Ectodermal cell (in vitro differentiated cells): ENCODE data around the gene COX7A2.

Source experiments
- H3K27ac ChIP-seq: 2 replicates; pipeline ENCODE4 v1.7.0; 2013; ENCODE audit warnings: mild to moderate bottlenecking, low read depth, low read length; ENCODE audit not compliant: insufficient read depth, poor library complexity, severe bottlenecking
- H3K27me3 ChIP-seq: 2 replicates; pipeline ENCODE4 v1.7.0; 2013; ENCODE audit warnings: mild to moderate bottlenecking, low read length; ENCODE audit not compliant: insufficient read depth, control insufficient read depth, poor library complexity, severe bottlenecking
- H3K36me3 ChIP-seq: one replicate; pipeline ENCODE4 v1.7.0; 2013; ENCODE audit warnings: low read length; ENCODE audit not compliant: control insufficient read depth, insufficient read depth
- H3K4me1 ChIP-seq: one replicate; pipeline ENCODE4 v1.7.0; 2013; ENCODE audit warnings: low read length; ENCODE audit not compliant: control insufficient read depth, insufficient read depth
- H3K4me3 ChIP-seq: 2 replicates; pipeline ENCODE4 v1.7.0; 2013; ENCODE audit warnings: low read depth, low read length, control low read depth; ENCODE audit not compliant: insufficient read depth
- H3K9me3 ChIP-seq: 2 replicates; pipeline ENCODE4 v1.7.0; 2013; ENCODE audit warnings: mild to moderate bottlenecking, low read length, moderate library complexity; ENCODE audit not compliant: control insufficient read depth
- WGBS, 2 experiments: methylation state at CpG; one replicate each; pipeline ENCODE4 v1.1.7; 2013; ENCODE audit warnings: missing lambda C conversion rate in 2 of 2; 5-methylcytosine and 5-hydroxymethylcytosine counted together

COX7A2 gene

DNA sequence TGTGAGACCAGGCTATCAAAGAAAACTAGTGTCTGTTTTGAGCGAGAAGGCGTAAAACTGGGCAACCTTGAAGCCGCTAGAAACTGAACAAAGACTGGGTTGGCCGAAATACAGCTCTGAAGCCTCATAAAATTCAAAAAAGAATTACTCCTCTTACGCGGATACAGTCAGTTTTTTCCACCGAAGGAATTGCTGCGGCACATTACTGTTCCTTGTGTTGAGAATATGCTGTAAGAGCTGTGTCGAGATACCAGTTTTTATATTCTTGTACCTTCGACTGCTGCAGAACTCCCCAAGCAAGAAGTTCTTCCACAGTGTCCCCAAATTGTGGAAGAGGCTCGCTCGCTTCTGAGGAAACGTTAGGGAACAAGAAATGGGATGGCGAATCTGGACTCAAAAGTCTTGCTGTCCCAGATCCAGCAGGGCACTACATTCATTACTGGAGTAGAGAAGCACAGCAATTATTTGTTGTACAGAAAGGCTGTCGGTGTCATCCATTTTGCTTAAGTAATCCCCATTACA is 523 bp upstream of the COX7A2 start:
- peaks cover 5% of the 10 kb centered on the region for H3K27me3 ChIP-seq
- 60 to 65% methylated on average over 15 of the region's 15 CpGs for WGBS, 2 experiments
- no peak overlapping the region for H3K27ac ChIP-seq
- H3K9me3 ChIP-seq, result no peaks in the 10 kb centered on the region
- no peaks in the 10 kb centered on the region for H3K4me1 ChIP-seq
- H3K36me3 ChIP-seq, result peaks cover 10% of the 10 kb centered on the region
- peak overlapping the region; percentile 99 for H3K4me3 ChIP-seq

DNA sequence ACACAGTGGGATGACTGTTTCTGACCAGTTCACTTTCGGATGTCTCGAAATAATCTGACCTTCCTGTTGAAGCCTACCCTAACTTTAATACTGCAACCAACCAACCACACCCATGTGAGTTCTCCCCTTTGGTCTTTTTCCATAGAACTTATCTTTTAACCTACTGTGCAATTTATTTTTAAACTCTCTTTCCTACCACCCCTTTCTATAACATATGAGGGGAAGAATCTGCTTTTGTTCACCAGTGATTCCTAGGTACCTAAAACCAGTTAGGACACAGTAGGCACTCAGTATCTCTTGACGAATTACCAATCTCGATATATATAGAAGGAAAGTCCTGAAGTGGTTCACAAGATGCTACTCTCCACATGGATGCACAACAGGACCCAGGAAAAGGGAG is 7.0 kb downstream of the COX7A2 start:
- 91 to 95% methylated on average over 4 of the region's 4 CpGs for WGBS, 2 experiments
- no peaks in the 10 kb centered on the region for H3K9me3 ChIP-seq
- H3K4me3 ChIP-seq, result no peak overlapping the region
- H3K4me1 ChIP-seq, result no peaks in the 10 kb centered on the region
- peaks cover 15% of the 10 kb centered on the region for H3K36me3 ChIP-seq
- H3K27me3 ChIP-seq, result no peaks in the 10 kb centered on the region
- no peak overlapping the region for H3K27ac ChIP-seq

DNA sequence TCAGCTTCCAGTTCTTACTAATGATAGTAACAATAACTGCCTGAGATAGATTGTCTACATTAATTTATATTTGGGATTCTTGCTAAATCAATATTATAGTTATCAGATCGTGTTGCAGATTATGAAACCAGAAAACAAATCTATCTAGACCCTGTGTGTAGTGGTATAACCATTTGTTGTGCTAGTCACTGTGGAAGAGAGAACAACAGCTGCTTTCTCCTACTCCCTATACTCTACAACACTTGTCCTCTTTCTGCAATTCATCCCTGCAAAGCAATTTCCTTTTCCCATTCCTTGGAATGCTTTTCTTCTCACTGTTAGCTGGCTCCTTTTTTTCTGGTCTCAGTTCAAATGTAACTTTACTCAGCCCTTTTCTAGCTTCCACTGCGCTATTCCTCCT is 8.3 kb downstream of the COX7A2 start:
- no peaks in the 10 kb centered on the region for H3K9me3 ChIP-seq
- H3K27ac ChIP-seq, result no peak overlapping the region
- H3K36me3 ChIP-seq, result peaks cover 15% of the 10 kb centered on the region
- H3K4me3 ChIP-seq, result no peak overlapping the region
- H3K4me1 ChIP-seq, result no peaks in the 10 kb centered on the region
- 93 to 100% methylated on average over 1 to 2 of the region's 2 CpGs for WGBS, 2 experiments
- no peaks in the 10 kb centered on the region for H3K27me3 ChIP-seq

DNA sequence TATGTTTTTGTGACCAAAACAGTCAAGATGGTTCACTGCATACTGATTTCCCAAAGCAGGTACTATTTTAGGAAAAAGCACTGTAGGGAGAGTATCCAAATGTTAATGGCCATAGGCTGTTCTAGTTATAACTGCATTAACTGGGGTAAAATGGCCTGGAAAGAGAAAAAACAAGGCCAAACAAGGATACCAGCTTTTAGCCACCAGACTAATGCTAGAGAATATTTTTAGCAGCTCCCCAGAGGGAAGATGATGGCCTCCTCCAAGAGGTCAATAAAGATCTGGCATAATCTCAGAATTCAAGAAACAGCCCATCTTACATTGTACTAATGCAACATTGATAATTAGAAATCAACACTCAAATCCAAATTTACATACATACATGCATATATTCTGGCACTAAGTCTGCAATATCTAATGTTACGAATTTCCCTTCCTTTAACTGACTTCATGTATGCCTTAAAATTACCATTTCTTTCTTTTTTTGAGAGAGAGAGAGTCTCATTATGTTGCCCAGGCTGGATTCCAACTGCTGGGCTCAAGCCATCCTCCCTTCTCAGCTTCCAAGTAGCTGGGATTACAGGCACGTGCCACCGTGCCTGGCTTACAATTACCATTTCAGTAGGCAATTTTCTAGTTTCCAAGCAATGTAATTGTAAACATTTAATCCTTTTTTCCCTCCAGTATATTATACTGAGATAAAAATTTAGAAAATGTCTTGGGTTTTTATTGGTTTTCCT is 9.3 kb downstream of the COX7A2 start:
- no peak overlapping the region for H3K4me3 ChIP-seq
- H3K27me3 ChIP-seq, result no peaks in the 10 kb centered on the region
- H3K9me3 ChIP-seq, result no peaks in the 10 kb centered on the region
- H3K27ac ChIP-seq, result no peak overlapping the region
- H3K36me3 ChIP-seq, result peaks cover 6% of the 10 kb centered on the region
- WGBS, 2 experiments, result 62 to 70% methylated on average over 3 of the region's 3 CpGs
- H3K4me1 ChIP-seq, result no peaks in the 10 kb centered on the region

DNA sequence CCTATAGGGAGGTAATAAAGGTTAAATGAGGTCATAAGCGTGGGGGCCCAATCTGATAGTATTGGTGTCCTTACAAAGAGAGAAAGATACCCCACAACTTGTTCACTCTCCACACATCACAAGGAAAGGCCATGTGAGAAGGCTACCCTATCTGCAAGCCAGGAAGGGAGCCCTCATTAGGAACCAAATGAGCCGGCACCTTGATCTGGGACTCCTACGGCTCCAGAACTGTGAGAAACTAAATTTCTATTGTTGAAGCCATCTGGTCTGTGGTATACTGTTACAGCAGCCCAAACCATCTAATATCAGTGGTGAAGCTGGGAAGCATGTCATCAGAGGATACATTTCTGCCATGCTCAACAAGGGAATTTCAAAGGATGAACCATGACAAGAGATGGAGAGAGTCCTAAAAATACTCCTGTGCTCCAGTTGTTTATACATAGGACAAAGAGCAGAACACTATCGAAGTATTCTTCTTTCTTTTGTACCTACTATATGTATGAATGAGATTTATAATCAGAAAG is 10.4 kb downstream of the COX7A2 start:
- H3K9me3 ChIP-seq, result no peaks in the 10 kb centered on the region
- H3K27me3 ChIP-seq, result no peaks in the 10 kb centered on the region
- H3K36me3 ChIP-seq, result no peaks in the 10 kb centered on the region
- H3K4me3 ChIP-seq, result no peak overlapping the region
- 63 to 76% methylated on average over 2 to 3 of the region's 4 CpGs for WGBS, 2 experiments
- no peak overlapping the region for H3K27ac ChIP-seq
- no peaks in the 10 kb centered on the region for H3K4me1 ChIP-seq

DNA sequence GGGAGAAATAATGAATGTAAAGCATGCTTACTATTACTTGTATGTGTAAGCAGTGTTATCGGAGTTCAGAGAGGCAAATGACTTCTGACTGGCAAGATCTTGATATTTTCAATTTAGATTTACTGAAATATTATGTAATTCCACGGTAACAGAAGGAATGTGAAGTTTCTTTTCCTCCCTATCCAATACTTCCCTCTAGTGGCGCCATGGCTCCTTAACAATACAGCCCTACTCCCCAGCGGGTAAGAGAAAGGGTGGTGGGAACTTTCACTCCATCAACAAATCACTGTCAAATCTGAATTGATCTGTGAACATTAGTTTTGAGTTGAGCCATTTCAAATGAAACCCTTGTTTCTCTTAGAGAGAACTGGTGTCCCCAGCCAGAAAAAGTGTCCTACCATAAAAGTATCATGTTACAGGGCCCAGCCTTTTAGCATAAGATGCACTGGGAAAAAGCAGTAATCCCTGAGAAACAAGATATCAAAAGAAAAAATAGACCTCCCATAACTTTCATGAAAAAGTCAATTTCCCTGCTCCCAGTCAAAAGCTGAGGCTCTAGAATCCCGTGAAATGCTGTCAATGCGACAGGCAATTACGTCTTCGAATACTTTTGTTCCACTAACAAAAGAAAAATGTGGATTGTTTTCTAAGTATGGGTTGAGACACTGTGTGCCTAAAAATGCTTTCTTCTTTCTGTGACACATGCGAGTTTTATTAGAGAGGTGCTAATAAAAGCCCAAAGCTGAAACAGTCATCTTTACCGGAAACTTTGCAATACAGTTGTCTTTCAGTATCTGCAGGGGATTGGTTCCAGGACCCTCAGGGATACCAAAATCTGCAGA is 12.9 kb downstream of the COX7A2 start:
- Histone ChIP-seq H3K4me1 (no peaks in the 10 kb centered on the region), H3K36me3 (no peaks in the 10 kb centered on the region), H3K27ac (no peak overlapping the region), H3K4me3 (no peak overlapping the region), H3K9me3 (peaks cover 4% of the 10 kb centered on the region), H3K27me3 (no peaks in the 10 kb centered on the region)
- WGBS, 2 experiments, result 60 to 67% methylated on average over 8 to 9 of the region's 10 CpGs

DNA sequence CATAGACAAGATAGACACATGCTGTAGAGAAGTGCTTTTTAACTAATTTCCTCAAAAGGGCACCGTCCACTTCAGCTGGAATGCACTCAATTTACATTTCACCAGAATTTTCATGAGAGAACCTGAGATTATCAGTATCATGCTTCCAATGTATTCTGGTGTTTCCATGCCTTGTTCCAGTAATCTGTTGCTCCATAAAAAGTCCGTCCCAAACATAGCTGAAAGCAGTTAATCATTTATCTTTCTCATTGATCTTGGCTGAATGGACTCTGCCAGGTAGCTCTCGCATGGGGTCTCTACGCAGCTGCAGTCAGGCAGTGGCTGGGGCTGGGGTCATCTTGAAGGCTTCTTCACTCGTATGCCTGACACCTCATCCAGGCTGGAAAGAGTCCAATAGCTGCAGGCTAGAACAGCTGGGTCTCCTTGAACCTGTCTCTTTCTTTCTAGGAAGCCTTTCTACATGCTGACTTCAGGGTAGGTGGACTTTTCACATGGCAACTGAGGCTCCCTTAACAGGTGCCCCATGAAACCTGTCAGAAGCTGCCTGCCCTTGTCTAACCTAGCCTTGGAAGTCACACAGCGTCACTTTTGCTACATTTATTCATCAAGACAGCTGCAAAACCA is 19.2 kb downstream of the COX7A2 start:
- no peak overlapping the region for H3K27ac ChIP-seq
- 94 to 95% methylated on average over 6 of the region's 6 CpGs for WGBS, 2 experiments
- no peaks in the 10 kb centered on the region for H3K27me3 ChIP-seq
- peaks cover 4% of the 10 kb centered on the region for H3K9me3 ChIP-seq
- no peaks in the 10 kb centered on the region for H3K36me3 ChIP-seq
- no peak overlapping the region for H3K4me3 ChIP-seq
- no peaks in the 10 kb centered on the region for H3K4me1 ChIP-seq

DNA sequence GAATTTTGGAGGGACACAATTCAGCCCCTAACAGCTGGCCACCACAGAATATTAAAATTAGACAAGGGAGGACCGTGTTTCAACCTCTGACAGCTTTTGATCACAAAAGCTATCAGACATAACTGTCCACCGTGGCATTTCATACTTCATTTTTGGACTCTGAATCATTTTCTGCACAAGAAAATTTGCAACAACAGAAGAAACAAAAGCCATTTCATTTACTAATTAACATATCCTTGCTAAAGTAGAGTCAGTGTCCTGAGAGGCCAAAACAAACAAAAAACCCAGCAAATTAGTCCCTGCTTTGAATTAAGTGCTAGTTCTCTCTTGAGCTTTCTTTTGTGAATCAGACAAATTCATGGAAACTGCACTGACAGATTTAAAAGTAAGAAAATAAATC is 20.2 kb downstream of the COX7A2 start:
- Histone ChIP-seq H3K4me1 (no peaks in the 10 kb centered on the region), H3K4me3 (no peak overlapping the region), H3K36me3 (no peaks in the 10 kb centered on the region), H3K27ac (no peak overlapping the region), H3K27me3 (no peaks in the 10 kb centered on the region), H3K9me3 (peaks cover 4% of the 10 kb centered on the region)
- WGBS, 2 experiments, result 87 to 88% methylated on average over 2 of the region's 2 CpGs

DNA sequence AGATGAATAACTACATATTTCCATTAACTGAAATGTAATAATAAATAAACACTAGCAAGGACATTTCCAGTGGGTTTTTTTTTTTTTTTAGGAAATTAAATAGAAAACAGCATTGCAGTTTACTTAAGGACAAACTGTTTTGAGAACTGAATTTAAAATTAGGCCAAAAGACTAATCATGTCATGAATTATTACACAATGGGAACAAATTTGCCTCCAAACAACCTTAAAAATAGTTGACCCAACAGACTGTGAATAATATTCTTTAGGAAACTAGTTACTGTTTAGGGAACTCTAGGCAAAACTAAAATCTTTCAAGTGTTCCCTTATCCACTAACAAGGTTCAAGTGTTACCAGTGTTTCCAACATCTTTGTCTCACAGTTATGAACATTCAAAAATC is 21.3 kb downstream of the COX7A2 start:
- H3K9me3 ChIP-seq, result no peaks in the 10 kb centered on the region
- H3K27ac ChIP-seq, result no peak overlapping the region
- no peaks in the 10 kb centered on the region for H3K36me3 ChIP-seq
- H3K4me1 ChIP-seq, result no peaks in the 10 kb centered on the region
- no peaks in the 10 kb centered on the region for H3K27me3 ChIP-seq
- H3K4me3 ChIP-seq, result no peak overlapping the region

DNA sequence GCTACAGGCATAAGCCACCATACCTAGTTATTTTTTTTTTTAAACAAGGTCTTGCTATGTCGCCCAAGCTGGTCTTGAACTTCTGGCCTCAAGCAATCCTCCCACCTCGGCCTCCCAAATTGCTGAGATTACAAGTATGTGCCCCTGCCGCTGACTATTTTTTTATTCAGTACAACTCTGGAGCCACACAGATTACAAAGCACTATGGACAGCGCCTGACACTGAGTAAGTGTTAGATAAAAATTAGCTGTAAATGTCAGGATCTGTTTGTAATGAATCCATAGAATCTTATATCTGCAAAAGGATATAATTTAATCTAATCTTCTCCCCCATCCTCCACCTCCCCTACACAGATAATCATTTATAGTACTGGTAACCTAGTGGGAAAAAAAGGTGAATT is 22.5 kb downstream of the COX7A2 start:
- 92 to 95% methylated on average over 3 of the region's 4 CpGs for WGBS, 2 experiments
- H3K27me3 ChIP-seq, result no peaks in the 10 kb centered on the region
- H3K27ac ChIP-seq, result no peak overlapping the region
- no peaks in the 10 kb centered on the region for H3K9me3 ChIP-seq
- no peaks in the 10 kb centered on the region for H3K4me1 ChIP-seq
- H3K4me3 ChIP-seq, result no peak overlapping the region
- no peaks in the 10 kb centered on the region for H3K36me3 ChIP-seq
